ENCODE measurements around the gene SLC4A4.

SLC4A4 gene

GRCh38 chr4:71608678-71609071 is 269.9 kb downstream of the SLC4A4 start:
- TF ChIP-seq, protein P1, sequence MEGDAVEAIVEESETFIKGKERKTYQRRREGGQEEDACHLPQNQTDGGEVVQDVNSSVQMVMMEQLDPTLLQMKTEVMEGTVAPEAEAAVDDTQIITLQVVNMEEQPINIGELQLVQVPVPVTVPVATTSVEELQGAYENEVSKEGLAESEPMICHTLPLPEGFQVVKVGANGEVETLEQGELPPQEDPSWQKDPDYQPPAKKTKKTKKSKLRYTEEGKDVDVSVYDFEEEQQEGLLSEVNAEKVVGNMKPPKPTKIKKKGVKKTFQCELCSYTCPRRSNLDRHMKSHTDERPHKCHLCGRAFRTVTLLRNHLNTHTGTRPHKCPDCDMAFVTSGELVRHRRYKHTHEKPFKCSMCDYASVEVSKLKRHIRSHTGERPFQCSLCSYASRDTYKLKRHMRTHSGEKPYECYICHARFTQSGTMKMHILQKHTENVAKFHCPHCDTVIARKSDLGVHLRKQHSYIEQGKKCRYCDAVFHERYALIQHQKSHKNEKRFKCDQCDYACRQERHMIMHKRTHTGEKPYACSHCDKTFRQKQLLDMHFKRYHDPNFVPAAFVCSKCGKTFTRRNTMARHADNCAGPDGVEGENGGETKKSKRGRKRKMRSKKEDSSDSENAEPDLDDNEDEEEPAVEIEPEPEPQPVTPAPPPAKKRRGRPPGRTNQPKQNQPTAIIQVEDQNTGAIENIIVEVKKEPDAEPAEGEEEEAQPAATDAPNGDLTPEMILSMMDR (conservative IDR thresholded peaks at IDR 0.05; ENCODE audit: control insufficient read depth, insufficient read depth, low read depth, low read length), result no peak
- DNase-seq (ENCODE audit: low read depth), result no peak
- H3K4me3 ChIP-seq (ENCODE audit: control insufficient read depth, low read depth, low read length), result no peak overlapping the region

- no peak for DNase-seq (ENCODE audit: low read depth)
- no peak overlapping the region for H3K4me3 ChIP-seq (ENCODE audit: control insufficient read depth, low read depth, low read length)
- TF ChIP-seq, protein P1 (conservative IDR thresholded peaks at IDR 0.05; ENCODE audit: control insufficient read depth, insufficient read depth, low read depth, low read length), result no peak
Measured at GRCh38 chr4:71609167-71609566, 270.3 kb downstream of the SLC4A4 start.

DNA sequence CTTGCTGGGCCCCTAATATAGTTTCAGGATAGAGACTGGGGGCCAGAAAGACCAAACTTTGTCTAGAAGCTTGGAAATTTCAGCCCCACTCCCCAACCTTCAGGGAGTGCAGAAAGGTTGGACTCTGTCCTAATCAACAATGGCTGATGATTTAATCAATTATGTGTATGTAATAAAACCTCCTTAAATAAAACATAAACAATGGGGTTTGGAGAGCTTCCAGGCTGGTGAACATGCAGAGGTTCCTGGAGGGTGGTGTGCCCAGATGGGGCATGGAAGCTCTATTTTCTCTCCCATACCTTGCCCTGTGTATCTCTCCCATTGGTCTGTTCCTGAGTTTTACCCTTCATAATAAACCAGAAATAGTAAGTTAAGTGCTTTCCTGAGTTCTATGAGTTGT is 270.8 kb downstream of the SLC4A4 start:
- TF ChIP-seq, protein P1 (conservative IDR thresholded peaks at IDR 0.05; ENCODE audit: control insufficient read depth, insufficient read depth, low read depth, low read length), result no peak
- no peak overlapping the region for H3K4me3 ChIP-seq (ENCODE audit: control insufficient read depth, low read depth, low read length)
- DNase-seq (ENCODE audit: low read depth), result no peak

DNA sequence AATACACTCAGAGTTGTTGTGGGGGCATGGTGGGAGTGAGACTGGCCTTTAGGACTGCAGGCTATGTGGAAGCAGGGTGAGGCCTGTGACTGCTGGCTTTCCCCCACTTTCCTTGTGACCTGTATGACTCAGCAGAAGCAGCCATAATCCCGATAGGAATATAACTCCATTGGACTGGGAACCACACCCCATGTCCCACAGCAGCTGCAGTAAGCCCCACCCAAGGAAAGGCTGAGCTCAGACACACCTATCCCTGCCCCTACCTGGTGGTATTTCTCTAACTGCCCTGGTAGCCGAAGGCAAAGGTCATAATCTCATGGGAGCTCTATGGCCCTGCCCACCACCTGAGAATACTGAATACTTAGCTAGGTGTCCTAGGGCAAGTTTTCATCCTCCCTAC is 275.8 kb downstream of the SLC4A4 start:
- H3K4me3 ChIP-seq (ENCODE audit: control insufficient read depth, low read depth, low read length), result no peak overlapping the region
- TF ChIP-seq, protein P1 (conservative IDR thresholded peaks at IDR 0.05; ENCODE audit: control insufficient read depth, insufficient read depth, low read depth, low read length), result no peak
- DNase-seq (ENCODE audit: low read depth), result no peak

DNA sequence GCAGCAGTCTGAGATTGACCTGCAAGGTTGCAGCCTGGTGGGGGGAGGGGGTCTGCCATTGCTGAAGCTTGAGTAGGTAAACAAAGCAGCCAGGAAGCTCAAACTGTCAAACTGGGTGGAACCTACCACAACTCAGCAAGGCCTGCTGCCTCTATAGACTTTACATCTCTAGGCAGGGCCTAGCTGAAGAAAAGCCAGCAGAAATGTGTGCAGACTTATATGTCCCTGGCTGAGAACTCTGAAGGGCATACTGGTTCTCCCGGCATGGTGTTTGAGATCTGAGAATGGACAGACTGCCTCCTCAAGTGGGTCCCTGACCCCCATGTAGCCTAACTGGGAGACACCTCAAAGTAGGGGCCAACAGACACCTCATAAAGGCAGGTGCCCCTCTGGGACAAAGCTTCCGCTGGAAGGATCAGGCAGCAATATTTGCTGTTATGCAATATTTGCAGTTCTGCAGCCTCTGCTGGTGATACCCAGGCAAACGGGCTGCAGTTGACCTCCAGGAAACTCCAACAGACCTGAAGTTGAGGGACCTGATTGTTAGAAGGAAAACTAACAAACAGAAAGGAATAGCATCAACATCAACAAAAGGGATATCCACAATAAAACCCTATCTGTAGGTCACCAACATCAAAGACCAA is 277.5 kb downstream of the SLC4A4 start:
- TF ChIP-seq, protein P1 (conservative IDR thresholded peaks at IDR 0.05; ENCODE audit: control insufficient read depth, insufficient read depth, low read depth, low read length), result no peak
- DNase-seq (ENCODE audit: low read depth), result no peak
- H3K4me3 ChIP-seq (ENCODE audit: control insufficient read depth, low read depth, low read length), result no peak overlapping the region

Measured in fibroblast of mammary gland (primary cell).